ENCODE results near the gene CTDSPL.

Gene CTDSPL

DNA sequence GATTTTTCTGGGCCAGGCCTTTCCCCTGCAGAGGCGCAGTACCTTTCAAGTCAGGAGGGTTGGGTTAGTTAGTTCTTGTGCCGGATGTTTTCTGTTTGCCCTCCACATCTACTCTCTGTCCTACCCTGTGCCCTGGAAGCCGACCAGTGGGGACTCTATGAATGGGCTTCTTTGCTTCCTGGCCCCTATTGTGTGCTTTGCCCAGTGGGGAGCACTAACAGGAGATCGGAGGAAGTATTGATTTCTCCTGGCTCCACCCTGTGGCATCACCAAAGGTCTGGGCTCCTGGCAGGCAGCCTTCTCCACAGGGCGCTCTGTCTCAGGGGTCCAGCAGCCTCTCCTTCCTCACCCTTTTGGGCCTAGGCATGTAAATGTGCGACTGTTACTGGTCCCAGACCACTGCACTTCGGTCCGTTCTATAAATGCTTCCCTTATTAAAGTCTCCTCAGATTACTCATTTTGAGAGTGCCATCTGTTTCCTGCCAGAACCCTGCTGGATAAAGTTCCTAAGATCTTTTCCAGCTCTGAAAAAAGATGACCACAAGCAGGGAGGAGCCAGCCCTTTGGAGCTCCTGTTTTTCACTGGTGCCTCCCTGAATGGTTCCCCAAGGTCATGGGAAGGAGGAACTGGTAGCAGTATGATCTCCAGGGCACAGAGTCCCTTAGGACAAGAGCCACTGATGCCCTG is 44.5 kb downstream of the CTDSPL start:
- no peaks in the 10 kb centered on the region for H3K9me3 ChIP-seq (ENCODE audit: control insufficient read depth, insufficient read depth, low read depth, low read length)
- ChIA-PET POLR2A (no interaction called here), CTCF (interaction anchor here (0.9 kb wide), 1 partner anchor 91 kb away, joined by 3 read pairs; no protein-coding TSS in a partner anchor)
- no peak overlapping the region for H3K27ac ChIP-seq (ENCODE audit: extremely low read depth, low read depth, low read length)
- H3K4me1 ChIP-seq (ENCODE audit: control insufficient read depth, insufficient read depth, low read length), result no peaks in the 10 kb centered on the region
- TF ChIP-seq, protein P1, sequence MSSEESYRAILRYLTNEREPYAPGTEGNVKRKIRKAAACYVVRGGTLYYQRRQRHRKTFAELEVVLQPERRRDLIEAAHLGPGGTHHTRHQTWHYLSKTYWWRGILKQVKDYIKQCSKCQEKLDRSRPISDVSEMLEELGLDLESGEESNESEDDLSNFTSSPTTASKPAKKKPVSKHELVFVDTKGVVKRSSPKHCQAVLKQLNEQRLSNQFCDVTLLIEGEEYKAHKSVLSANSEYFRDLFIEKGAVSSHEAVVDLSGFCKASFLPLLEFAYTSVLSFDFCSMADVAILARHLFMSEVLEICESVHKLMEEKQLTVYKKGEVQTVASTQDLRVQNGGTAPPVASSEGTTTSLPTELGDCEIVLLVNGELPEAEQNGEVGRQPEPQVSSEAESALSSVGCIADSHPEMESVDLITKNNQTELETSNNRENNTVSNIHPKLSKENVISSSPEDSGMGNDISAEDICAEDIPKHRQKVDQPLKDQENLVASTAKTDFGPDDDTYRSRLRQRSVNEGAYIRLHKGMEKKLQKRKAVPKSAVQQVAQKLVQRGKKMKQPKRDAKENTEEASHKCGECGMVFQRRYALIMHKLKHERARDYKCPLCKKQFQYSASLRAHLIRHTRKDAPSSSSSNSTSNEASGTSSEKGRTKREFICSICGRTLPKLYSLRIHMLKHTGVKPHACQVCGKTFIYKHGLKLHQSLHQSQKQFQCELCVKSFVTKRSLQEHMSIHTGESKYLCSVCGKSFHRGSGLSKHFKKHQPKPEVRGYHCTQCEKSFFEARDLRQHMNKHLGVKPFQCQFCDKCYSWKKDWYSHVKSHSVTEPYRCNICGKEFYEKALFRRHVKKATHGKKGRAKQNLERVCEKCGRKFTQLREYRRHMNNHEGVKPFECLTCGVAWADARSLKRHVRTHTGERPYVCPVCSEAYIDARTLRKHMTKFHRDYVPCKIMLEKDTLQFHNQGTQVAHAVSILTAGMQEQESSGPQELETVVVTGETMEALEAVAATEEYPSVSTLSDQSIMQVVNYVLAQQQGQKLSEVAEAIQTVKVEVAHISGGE (tag by site-specific recombination; conservative IDR thresholded peaks at IDR 0.05; ENCODE audit: low read depth), result peak; percentile 33; the same call in 1 of the 2 replicates
- TF ChIP-seq ZIC2 (tag by site-specific recombination; IDR thresholded peaks at IDR 0.05), result peak; percentile 80
- no peak for TF ChIP-seq ZNF837 (tag by site-specific recombination; IDR thresholded peaks at IDR 0.05)
- TF ChIP-seq ZNF561 (tag by site-specific recombination; IDR thresholded peaks at IDR 0.05; ENCODE audit: borderline replicate concordance), result no peak
- H3K4me3 ChIP-seq (ENCODE audit: low read depth, low read length), result no peak overlapping the region
- no peaks in the 10 kb centered on the region for H3K36me3 ChIP-seq (ENCODE audit: control insufficient read depth in 2 of 2, insufficient read depth in 1 of 2, low read length in 2 of 2)

GRCh38 chr3:37906734-37907282 is 45.1 kb downstream of the CTDSPL start:
- TF ChIP-seq ZFP3 (tag by site-specific recombination; IDR thresholded peaks at IDR 0.05; ENCODE audit: low read depth) (no peak), IKZF3 (tag by site-specific recombination; IDR thresholded peaks at IDR 0.05) (no peak)
- CTCF ChIA-PET, result no interaction called here
- Histone ChIP-seq H3K4me1 (ENCODE audit: control insufficient read depth, insufficient read depth, low read length) (no peaks in the 10 kb centered on the region), H3K9me3 (ENCODE audit: control insufficient read depth, insufficient read depth, low read depth, low read length) (no peaks in the 10 kb centered on the region), H3K4me3 (ENCODE audit: low read depth, low read length) (no peak overlapping the region), H3K27ac (ENCODE audit: extremely low read depth, low read depth, low read length) (no peak overlapping the region), H3K36me3 (ENCODE audit: control insufficient read depth in 2 of 2, insufficient read depth in 1 of 2, low read length in 2 of 2) (no peaks in the 10 kb centered on the region)
- POLR2A ChIA-PET, result interaction anchor here (0.7 kb wide), 1 partner anchor 14 kb away, joined by 3 read pairs; no protein-coding TSS in a partner anchor

DNA sequence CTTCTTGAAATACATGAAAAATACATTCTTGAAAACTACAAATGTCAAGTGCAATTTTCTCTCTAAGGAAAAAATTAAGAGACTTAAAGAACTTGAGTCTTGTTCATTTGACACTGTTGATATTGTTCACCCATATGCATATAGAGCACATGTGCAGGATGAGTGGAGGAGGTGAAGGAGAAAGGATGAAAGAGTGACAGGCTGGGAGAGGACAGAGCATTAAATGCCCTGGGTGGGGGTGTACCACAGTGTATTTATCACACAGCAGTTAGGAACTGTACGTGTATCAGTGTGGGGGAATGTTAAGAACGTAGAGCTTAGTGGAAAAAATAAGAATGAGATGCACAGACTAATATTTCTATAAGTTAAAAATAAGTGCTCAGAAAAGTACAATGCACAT is 45.7 kb downstream of the CTDSPL start:
- CTCF ChIA-PET, result no interaction called here

GRCh38 chr3:37907906-37908305 is 46.2 kb downstream of the CTDSPL start:
- Histone ChIP-seq H3K27ac (ENCODE audit: extremely low read depth, low read depth, low read length) (no peak overlapping the region), H3K36me3 (ENCODE audit: control insufficient read depth in 2 of 2, insufficient read depth in 1 of 2, low read length in 2 of 2) (no peaks in the 10 kb centered on the region), H3K9me3 (ENCODE audit: control insufficient read depth, insufficient read depth, low read depth, low read length) (no peaks in the 10 kb centered on the region), H3K4me1 (ENCODE audit: control insufficient read depth, insufficient read depth, low read length) (no peaks in the 10 kb centered on the region), H3K4me3 (ENCODE audit: low read depth, low read length) (no peak overlapping the region)
- TF ChIP-seq TCF7L2 (IDR thresholded peaks at IDR 0.05; ENCODE audit: borderline replicate concordance, low read depth, low read length) (no peak), ZIC2 (tag by site-specific recombination; IDR thresholded peaks at IDR 0.05) (0 out of 2 replicates have a peak, but pooled peaks have one; percentile 24)
- TF ChIP-seq, protein P2, sequence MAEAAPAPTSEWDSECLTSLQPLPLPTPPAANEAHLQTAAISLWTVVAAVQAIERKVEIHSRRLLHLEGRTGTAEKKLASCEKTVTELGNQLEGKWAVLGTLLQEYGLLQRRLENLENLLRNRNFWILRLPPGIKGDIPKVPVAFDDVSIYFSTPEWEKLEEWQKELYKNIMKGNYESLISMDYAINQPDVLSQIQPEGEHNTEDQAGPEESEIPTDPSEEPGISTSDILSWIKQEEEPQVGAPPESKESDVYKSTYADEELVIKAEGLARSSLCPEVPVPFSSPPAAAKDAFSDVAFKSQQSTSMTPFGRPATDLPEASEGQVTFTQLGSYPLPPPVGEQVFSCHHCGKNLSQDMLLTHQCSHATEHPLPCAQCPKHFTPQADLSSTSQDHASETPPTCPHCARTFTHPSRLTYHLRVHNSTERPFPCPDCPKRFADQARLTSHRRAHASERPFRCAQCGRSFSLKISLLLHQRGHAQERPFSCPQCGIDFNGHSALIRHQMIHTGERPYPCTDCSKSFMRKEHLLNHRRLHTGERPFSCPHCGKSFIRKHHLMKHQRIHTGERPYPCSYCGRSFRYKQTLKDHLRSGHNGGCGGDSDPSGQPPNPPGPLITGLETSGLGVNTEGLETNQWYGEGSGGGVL (tag by site-specific recombination; IDR thresholded peaks at IDR 0.05), result no peak
- POLR2A ChIA-PET, result no interaction called here
- CTCF ChIA-PET, result no interaction called here

More for the DNA sequence above, 45.7 kb downstream of the CTDSPL start:
- Histone ChIP-seq H3K36me3 (ENCODE audit: control insufficient read depth in 2 of 2, insufficient read depth in 1 of 2, low read length in 2 of 2) (no peaks in the 10 kb centered on the region), H3K4me1 (ENCODE audit: control insufficient read depth, insufficient read depth, low read length) (no peaks in the 10 kb centered on the region), H3K4me3 (ENCODE audit: low read depth, low read length) (no peak overlapping the region), H3K27ac (ENCODE audit: extremely low read depth, low read depth, low read length) (no peak overlapping the region), H3K9me3 (ENCODE audit: control insufficient read depth, insufficient read depth, low read depth, low read length) (no peaks in the 10 kb centered on the region)
- TF ChIP-seq, protein P3, sequence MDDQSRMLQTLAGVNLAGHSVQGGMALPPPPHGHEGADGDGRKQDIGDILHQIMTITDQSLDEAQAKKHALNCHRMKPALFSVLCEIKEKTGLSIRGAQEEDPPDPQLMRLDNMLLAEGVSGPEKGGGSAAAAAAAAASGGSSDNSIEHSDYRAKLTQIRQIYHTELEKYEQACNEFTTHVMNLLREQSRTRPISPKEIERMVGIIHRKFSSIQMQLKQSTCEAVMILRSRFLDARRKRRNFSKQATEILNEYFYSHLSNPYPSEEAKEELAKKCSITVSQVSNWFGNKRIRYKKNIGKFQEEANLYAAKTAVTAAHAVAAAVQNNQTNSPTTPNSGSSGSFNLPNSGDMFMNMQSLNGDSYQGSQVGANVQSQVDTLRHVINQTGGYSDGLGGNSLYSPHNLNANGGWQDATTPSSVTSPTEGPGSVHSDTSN (CRISPR knock-in tag; IDR thresholded peaks at IDR 0.05), result no peak
- TF ChIP-seq ZNF202 (tag by site-specific recombination; IDR thresholded peaks at IDR 0.05; ENCODE audit: borderline replicate concordance), result no peak
- POLR2A ChIA-PET, result interaction anchor here (0.7 kb wide), 1 partner anchor 15 kb away, joined by 3 read pairs; no protein-coding TSS in a partner anchor
